ENCODE measurements around the gene FH. TPM values are rescaled to one million over a fixed set of nuclear protein-coding genes. Genes with fewer than 3 reads are reported as not detected.

Gene FH
- total and polyA plus RNA-seq, 8 donors: 49.8 to 60.6 (median 56.8) TPM

- Histone ChIP-seq H3K9me3 (no peaks in the 10 kb centered on the region), H3K4me1 (no peaks in the 10 kb centered on the region), H3K27me3 (no peaks in the 10 kb centered on the region), H3K36me3 (no peaks in the 10 kb centered on the region), H3K4me3 (no peak overlapping the region), H3K27ac (no peak overlapping the region)
- TF ChIP-seq, protein P1, sequence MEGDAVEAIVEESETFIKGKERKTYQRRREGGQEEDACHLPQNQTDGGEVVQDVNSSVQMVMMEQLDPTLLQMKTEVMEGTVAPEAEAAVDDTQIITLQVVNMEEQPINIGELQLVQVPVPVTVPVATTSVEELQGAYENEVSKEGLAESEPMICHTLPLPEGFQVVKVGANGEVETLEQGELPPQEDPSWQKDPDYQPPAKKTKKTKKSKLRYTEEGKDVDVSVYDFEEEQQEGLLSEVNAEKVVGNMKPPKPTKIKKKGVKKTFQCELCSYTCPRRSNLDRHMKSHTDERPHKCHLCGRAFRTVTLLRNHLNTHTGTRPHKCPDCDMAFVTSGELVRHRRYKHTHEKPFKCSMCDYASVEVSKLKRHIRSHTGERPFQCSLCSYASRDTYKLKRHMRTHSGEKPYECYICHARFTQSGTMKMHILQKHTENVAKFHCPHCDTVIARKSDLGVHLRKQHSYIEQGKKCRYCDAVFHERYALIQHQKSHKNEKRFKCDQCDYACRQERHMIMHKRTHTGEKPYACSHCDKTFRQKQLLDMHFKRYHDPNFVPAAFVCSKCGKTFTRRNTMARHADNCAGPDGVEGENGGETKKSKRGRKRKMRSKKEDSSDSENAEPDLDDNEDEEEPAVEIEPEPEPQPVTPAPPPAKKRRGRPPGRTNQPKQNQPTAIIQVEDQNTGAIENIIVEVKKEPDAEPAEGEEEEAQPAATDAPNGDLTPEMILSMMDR (IDR thresholded peaks at IDR 0.05): no peak
- intact Hi-C loops (cut with DNase I): no loop called here
- no peak for DNase-seq
- no peak for ATAC-seq
Measured at GRCh38 chr1:241475671-241476070, 43.9 kb downstream of the FH start.

GRCh38 chr1:241473026-241473425, 46.5 kb downstream of the FH start:
- ATAC-seq (no peak), DNase-seq (no peak)
- H3K4me3 ChIP-seq: no peak overlapping the region
- H3K4me1 ChIP-seq: no peaks in the 10 kb centered on the region
- no peaks in the 10 kb centered on the region for H3K27me3 ChIP-seq
- TF ChIP-seq, protein P1 (IDR thresholded peaks at IDR 0.05): no peak
- H3K36me3 ChIP-seq: no peaks in the 10 kb centered on the region
- intact Hi-C loops (cut with DNase I): no loop called here
- no peak overlapping the region for H3K27ac ChIP-seq
- H3K9me3 ChIP-seq: no peaks in the 10 kb centered on the region

GRCh38 chr1:241470908-241471590, 48.5 kb downstream of the FH start:
- no peak overlapping the region for H3K27ac ChIP-seq
- TF ChIP-seq, protein P1 (IDR thresholded peaks at IDR 0.05): no peak
- H3K27me3 ChIP-seq: no peaks in the 10 kb centered on the region
- H3K36me3 ChIP-seq: no peaks in the 10 kb centered on the region
- no peaks in the 10 kb centered on the region for H3K9me3 ChIP-seq
- H3K4me3 ChIP-seq: no peak overlapping the region
- intact Hi-C loops (cut with DNase I): no loop called here
- H3K4me1 ChIP-seq: no peaks in the 10 kb centered on the region
- DNase-seq: no peak
- ATAC-seq: no peak

DNA sequence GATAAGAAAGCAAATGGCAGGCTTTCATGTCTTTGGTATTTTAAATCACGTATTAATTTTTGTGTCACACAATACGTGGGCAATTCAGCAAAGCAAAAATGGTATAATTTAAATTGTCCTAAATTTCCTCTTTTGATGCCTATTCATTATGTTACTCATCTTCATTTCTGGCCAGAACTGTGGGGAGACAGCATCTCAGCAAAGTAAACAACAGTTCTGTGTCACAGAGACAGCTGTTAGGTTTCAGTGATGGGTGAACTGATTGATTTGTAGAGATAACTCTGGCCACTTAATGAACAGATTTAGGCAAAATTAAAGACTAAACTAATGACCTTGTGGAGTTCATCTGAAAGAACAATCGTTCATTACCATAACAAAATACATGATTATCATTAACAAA, 49.2 kb downstream of the FH start:
- H3K4me3 ChIP-seq: no peak overlapping the region
- no peaks in the 10 kb centered on the region for H3K9me3 ChIP-seq
- no peak for DNase-seq
- no peaks in the 10 kb centered on the region for H3K27me3 ChIP-seq
- intact Hi-C loops (cut with DNase I): no loop called here
- no peaks in the 10 kb centered on the region for H3K36me3 ChIP-seq
- no peak for ATAC-seq
- H3K4me1 ChIP-seq: no peaks in the 10 kb centered on the region
- TF ChIP-seq, protein P1 (IDR thresholded peaks at IDR 0.05): no peak
- H3K27ac ChIP-seq: no peak overlapping the region

DNA sequence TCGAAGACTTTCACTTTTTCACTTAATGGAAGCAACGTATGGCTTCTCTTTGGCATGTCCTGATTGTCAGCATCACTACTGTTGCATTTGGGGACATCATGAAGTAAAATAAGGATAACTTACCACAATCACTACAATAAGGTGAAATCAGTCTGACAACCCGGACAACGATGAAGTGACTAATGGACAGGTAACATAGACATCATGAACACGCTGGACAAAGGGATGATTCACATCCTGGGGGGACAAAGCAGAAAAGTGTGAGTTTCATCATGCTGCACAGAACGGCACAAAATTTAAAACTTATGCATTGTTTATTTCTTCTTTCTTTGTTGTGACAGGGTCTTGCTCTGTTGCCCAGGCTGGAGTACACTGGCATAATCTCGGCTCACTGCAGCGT, 53.9 kb downstream of the FH start:
- H3K9me3 ChIP-seq: no peaks in the 10 kb centered on the region
- no peak overlapping the region for H3K27ac ChIP-seq
- ATAC-seq: no peak
- H3K36me3 ChIP-seq: no peaks in the 10 kb centered on the region
- H3K27me3 ChIP-seq: no peaks in the 10 kb centered on the region
- H3K4me1 ChIP-seq: no peaks in the 10 kb centered on the region
- TF ChIP-seq, protein P1 (IDR thresholded peaks at IDR 0.05): no peak
- intact Hi-C loops (cut with DNase I): no loop called here
- DNase-seq: no peak
- H3K4me3 ChIP-seq: no peak overlapping the region
